NCI-H1436 treated with DMSO at 0.1 percent for 48 hours (cell line): ENCODE measurements around the gene RBP2.

Experiments used
- DNase-seq: peaks from one replicate; lab custom pipeline; 2025; lab: John Stamatoyannopoulos, UW

The RBP2 gene

GRCh38 chr3:139476348-139476747 is at the start of gene RBP2:
TSS of gene RBP2 (minus strand) at chr3:139476516. CDS start at chr3:139476459, 57 bp downstream.
- DNase-seq = no peak

- DNase-seq = no peak
Measured at GRCh38 chr3:139524841-139525636, 48.7 kb upstream of the RBP2 start.

- no peak for DNase-seq
Measured at GRCh38 chr3:139523718-139524117, 47.4 kb upstream of the RBP2 start.

- no peak for DNase-seq
Measured at GRCh38 chr3:139523166-139523565, 46.9 kb upstream of the RBP2 start.

- no peak for DNase-seq
Measured at GRCh38 chr3:139522421-139522820, 46.1 kb upstream of the RBP2 start.

GRCh38 chr3:139521816-139522215 is 45.5 kb upstream of the RBP2 start:
- DNase-seq = no peak

- DNase-seq = no peak
Measured at GRCh38 chr3:139521144-139521543, 44.8 kb upstream of the RBP2 start.

- DNase-seq = no peak
Measured at GRCh38 chr3:139519998-139520737, 43.9 kb upstream of the RBP2 start.

- DNase-seq = no peak
Measured at GRCh38 chr3:139518926-139519842, 42.9 kb upstream of the RBP2 start.

- DNase-seq = no peak
Measured at GRCh38 chr3:139518306-139518705, 42.0 kb upstream of the RBP2 start.

- no peak for DNase-seq
Measured at GRCh38 chr3:139517321-139518065, 41.2 kb upstream of the RBP2 start.

GRCh38 chr3:139514741-139515140 is 38.4 kb upstream of the RBP2 start:
- DNase-seq = no peak

GRCh38 chr3:139509631-139510030 is 33.3 kb upstream of the RBP2 start:
- no peak for DNase-seq

GRCh38 chr3:139506766-139507165 is 30.4 kb upstream of the RBP2 start:
- no peak for DNase-seq

GRCh38 chr3:139505829-139506386 is 29.6 kb upstream of the RBP2 start:
- no peak for DNase-seq

GRCh38 chr3:139499536-139499935 is 23.2 kb upstream of the RBP2 start:
- DNase-seq = no peak

GRCh38 chr3:139493826-139494385 is 17.6 kb upstream of the RBP2 start:
- DNase-seq = no peak

GRCh38 chr3:139491966-139492365 is 15.7 kb upstream of the RBP2 start:
- no peak for DNase-seq

- no peak for DNase-seq
Measured at GRCh38 chr3:139491027-139491700, 14.8 kb upstream of the RBP2 start.

GRCh38 chr3:139482206-139482605 is 5.9 kb upstream of the RBP2 start:
- no peak for DNase-seq
